CD4-positive, CD25-positive, alpha-beta regulatory T cell (primary cell): ENCODE results near the gene THEMIS. TPM values are rescaled to one million over a fixed set of nuclear protein-coding genes. Genes with fewer than 3 reads are reported as not detected.
"Not testable (repeated sequence)": the region's sequence is repeated elsewhere in the genome, so short reads cannot be mapped to it uniquely, and the experiment has no call there.

Experiments used
- ATAC-seq, 2 donors: fragments of 150-1000 bp; cut with Tn5 transposase; one replicate each; pipeline ENCODE4 v1.10.0; 2021; ENCODE audit warnings: low read depth in 2 of 2, moderate number of reproducible peaks in 2 of 2, moderate library complexity in 1 of 2
- DNase-seq, 3 donors: peaks; one replicate each; pipeline versions ENCODE4 v3.0.0 to v3.0.0-alpha.2; 2012 to 2022; ENCODE audit warnings: mixed read lengths in 1 of 3
- H3K27ac ChIP-seq: one replicate; pipeline ENCODE4 v1.7.0; 2013; ENCODE audit warnings: mild to moderate bottlenecking, low read length; ENCODE audit not compliant: insufficient read depth, poor library complexity, severe bottlenecking
- H3K27me3 ChIP-seq: one replicate; pipeline ENCODE4 v1.7.0; 2013; ENCODE audit warnings: low read length; ENCODE audit not compliant: control insufficient read depth, insufficient read depth
- H3K36me3 ChIP-seq: one replicate; pipeline ENCODE4 v1.7.0; 2013; ENCODE audit warnings: mild to moderate bottlenecking, low read length, moderate library complexity; ENCODE audit not compliant: control insufficient read depth, insufficient read depth
- H3K4me1 ChIP-seq: 2 replicates; pipeline ENCODE4 v1.7.0; 2013; ENCODE audit warnings: mild to moderate bottlenecking, low read length; ENCODE audit not compliant: insufficient read depth, control insufficient read depth, poor library complexity, severe bottlenecking
- H3K4me3 ChIP-seq: one replicate; pipeline ENCODE4 v1.7.0; 2013; ENCODE audit warnings: low read depth, mild to moderate bottlenecking, low read length, moderate library complexity
- H3K9me3 ChIP-seq, 2 experiments: 1 replicate in 1 of 2; 2 replicates in 1 of 2; pipeline ENCODE4 v1.7.0; 2013; ENCODE audit warnings: low read length in 2 of 2, mild to moderate bottlenecking in 1 of 2, moderate library complexity in 1 of 2; ENCODE audit not compliant: control insufficient read depth in 2 of 2
- H3K27ac Mint-ChIP-seq, 3 donors: one replicate each; pipeline ENCODE4 v1.8.0; 2020 to 2022; ENCODE audit warnings: mild to moderate bottlenecking in 3 of 3, mixed read lengths in 3 of 3, moderate library complexity in 2 of 3
- H3K27me3 Mint-ChIP-seq: one replicate; pipeline ENCODE4 v1.8.0; 2022; ENCODE audit warnings: mild to moderate bottlenecking, mixed read lengths
- H3K36me3 Mint-ChIP-seq: one replicate; pipeline ENCODE4 v1.8.0; 2020; ENCODE audit warnings: mixed read lengths
- H3K4me1 Mint-ChIP-seq, 4 donors: one replicate each; pipeline ENCODE4 v1.8.0; 2020 to 2022; ENCODE audit warnings: mixed read lengths in 4 of 4, mild to moderate bottlenecking in 1 of 4
- H3K4me3 Mint-ChIP-seq, 4 donors: one replicate each; pipeline ENCODE4 v1.8.0; 2020 to 2022; ENCODE audit warnings: mild to moderate bottlenecking in 4 of 4, mixed read lengths in 4 of 4, moderate library complexity in 3 of 4
- H3K9me3 Mint-ChIP-seq, 7 donors: one replicate each; pipeline ENCODE4 v1.8.0; 2020 to 2022; ENCODE audit warnings: mixed read lengths in 7 of 7, mild to moderate bottlenecking in 3 of 7, moderate library complexity in 2 of 7
- polyA plus RNA-seq, 4 donors: library from polyadenylated mRNA; unstranded; fragments of 300-500 nt; fragmentation: Illumina TruSeq; gene quantifications; one replicate each; pipeline ENCODE4 v1.2.3, GENCODE V29; 2021
- total RNA-seq: library from RNA; stranded (reverse); gene quantifications from one replicate; pipeline ENCODE4 v1.2.3, GENCODE V29; 2022

THEMIS gene
- total and polyA plus RNA-seq, 5 donors from 2014 or later, result 6.5 to 22.8 (median 13.5) TPM

- not testable (repeated sequence) for H3K27ac ChIP-seq, H3K27ac Mint-ChIP-seq
Observed at GRCh38 chr6:127781636-127782272, 119.1 kb downstream of the THEMIS start.

GRCh38 chr6:127776320-127776719 lies 124.5 kb downstream of the THEMIS start:
- Mint-ChIP-seq H3K4me1 (peaks cover 0 to 5% (median 0%) of the 10 kb centered on the region in 4 donors), H3K27ac (no peak overlapping the region), H3K4me3 (no peak overlapping the region), H3K27me3 (peaks cover 4% of the 10 kb centered on the region), H3K36me3 (no peaks in the 10 kb centered on the region), H3K9me3 (no peaks in the 10 kb centered on the region)
- no peak overlapping the region for H3K4me3 ChIP-seq
- no peaks in the 10 kb centered on the region for H3K4me1 ChIP-seq
- no peaks in the 10 kb centered on the region for H3K36me3 ChIP-seq
- no peak overlapping the region for H3K27ac ChIP-seq
- no peaks in the 10 kb centered on the region for H3K9me3 ChIP-seq
- no peak for ATAC-seq
- no peaks in the 10 kb centered on the region for H3K27me3 ChIP-seq
- no peak for DNase-seq

More at GRCh38 chr6:127781636-127782272, 119.1 kb downstream of the THEMIS start:
- not testable (repeated sequence) for H3K4me3 ChIP-seq, H3K4me3 Mint-ChIP-seq, DNase-seq, H3K4me1 ChIP-seq, H3K4me1 Mint-ChIP-seq, H3K27me3 Mint-ChIP-seq, ATAC-seq, H3K9me3 ChIP-seq, H3K27me3 ChIP-seq, H3K36me3 ChIP-seq, H3K9me3 Mint-ChIP-seq, H3K36me3 Mint-ChIP-seq

- no peaks in the 10 kb centered on the region for H3K27me3 ChIP-seq
- H3K36me3 Mint-ChIP-seq, result no peaks in the 10 kb centered on the region
- H3K9me3 ChIP-seq, result no peaks in the 10 kb centered on the region
- peaks cover 0 to 5% (median 0%) of the 10 kb centered on the region in 4 donors for H3K4me1 Mint-ChIP-seq
- ATAC-seq (no peak), DNase-seq (no peak)
- H3K4me3 Mint-ChIP-seq, result no peak overlapping the region
- no peak overlapping the region for H3K4me3 ChIP-seq
- H3K27ac Mint-ChIP-seq, result no peak overlapping the region
- H3K4me1 ChIP-seq, result no peaks in the 10 kb centered on the region
- no peak overlapping the region for H3K27ac ChIP-seq
- H3K27me3 Mint-ChIP-seq, result peaks cover 4% of the 10 kb centered on the region
- H3K9me3 Mint-ChIP-seq, result peaks cover 0 to 1% (median 0%) of the 10 kb centered on the region in 7 donors
- H3K36me3 ChIP-seq, result no peaks in the 10 kb centered on the region
Observed at GRCh38 chr6:127775371-127775770, 125.5 kb downstream of the THEMIS start.

GRCh38 chr6:127768745-127769144 lies 132.1 kb downstream of the THEMIS start:
- ATAC-seq, result no peak
- Mint-ChIP-seq H3K27me3 (no peaks in the 10 kb centered on the region), H3K27ac (no peak overlapping the region), H3K9me3 (peaks cover 0 to 1% (median 0%) of the 10 kb centered on the region in 7 donors), H3K4me3 (no peak overlapping the region), H3K4me1 (peaks cover 0 to 2% (median 0%) of the 10 kb centered on the region in 4 donors), H3K36me3 (no peaks in the 10 kb centered on the region)
- Histone ChIP-seq H3K36me3 (no peaks in the 10 kb centered on the region), H3K27me3 (no peaks in the 10 kb centered on the region), H3K9me3 (no peaks in the 10 kb centered on the region), H3K4me3 (no peak overlapping the region), H3K27ac (no peak overlapping the region), H3K4me1 (no peaks in the 10 kb centered on the region)
- DNase-seq, result no peak

DNA sequence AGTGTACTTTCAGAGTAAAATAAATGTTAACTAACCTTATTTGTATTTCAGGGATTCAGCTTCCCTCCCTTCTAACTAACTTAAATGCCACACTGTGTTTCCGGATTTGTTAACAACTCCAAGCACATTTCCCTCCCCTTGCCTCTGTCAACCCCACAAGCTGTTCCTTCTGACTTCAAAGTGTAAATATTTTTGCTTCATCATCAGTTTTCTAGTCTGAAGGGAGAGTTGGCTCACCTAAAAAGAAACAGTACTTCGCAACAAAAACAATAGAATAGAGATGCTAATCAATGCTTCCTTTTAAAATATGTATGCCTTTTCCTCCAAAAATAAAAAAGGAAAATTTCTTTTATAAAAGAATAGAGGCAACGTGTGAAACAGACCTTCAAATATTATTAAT lies 132.6 kb downstream of the THEMIS start:
- no peaks in the 10 kb centered on the region for H3K27me3 Mint-ChIP-seq
- Histone ChIP-seq H3K4me1 (no peaks in the 10 kb centered on the region), H3K27me3 (no peaks in the 10 kb centered on the region), H3K27ac (no peak overlapping the region), H3K4me3 (no peak overlapping the region), H3K36me3 (no peaks in the 10 kb centered on the region), H3K9me3 (no peaks in the 10 kb centered on the region)
- no peak for DNase-seq
- H3K4me3 Mint-ChIP-seq, result no peak overlapping the region
- H3K36me3 Mint-ChIP-seq, result no peaks in the 10 kb centered on the region
- peaks cover 0 to 1% (median 0%) of the 10 kb centered on the region in 7 donors for H3K9me3 Mint-ChIP-seq
- peaks cover 0 to 2% (median 0%) of the 10 kb centered on the region in 4 donors for H3K4me1 Mint-ChIP-seq
- no peak overlapping the region for H3K27ac Mint-ChIP-seq
- no peak for ATAC-seq

- no peak for ATAC-seq
- no peaks in the 10 kb centered on the region for H3K4me1 ChIP-seq
Observed at GRCh38 chr6:127765949-127766348, 134.9 kb downstream of the THEMIS start.

DNA sequence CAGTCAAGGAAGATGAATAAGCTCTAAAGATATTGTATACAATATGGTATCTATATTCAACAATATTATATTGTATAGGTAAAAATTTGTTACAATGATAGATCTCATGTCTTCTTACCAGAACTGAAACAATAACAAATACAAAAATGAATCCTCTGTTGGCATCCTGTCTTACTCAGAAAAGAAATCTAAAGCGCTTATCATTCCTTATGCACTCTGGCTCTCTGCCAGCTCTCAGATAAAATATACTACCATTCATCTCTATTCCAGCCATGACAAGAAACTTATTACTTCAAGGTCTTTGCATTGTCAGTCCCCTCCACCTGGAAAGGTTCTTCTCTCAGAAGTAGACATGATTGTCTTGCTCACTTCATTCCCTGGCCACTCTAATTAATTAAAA lies 138.6 kb downstream of the THEMIS start:
- Histone ChIP-seq H3K9me3 (no peaks in the 10 kb centered on the region), H3K4me1 (no peaks in the 10 kb centered on the region), H3K4me3 (no peak overlapping the region), H3K27me3 (no peaks in the 10 kb centered on the region), H3K36me3 (no peaks in the 10 kb centered on the region), H3K27ac (no peak overlapping the region)
- H3K4me1 Mint-ChIP-seq, result peaks cover 0 to 4% (median under 1%) of the 10 kb centered on the region in 4 donors
- H3K27me3 Mint-ChIP-seq, result no peaks in the 10 kb centered on the region
- H3K4me3 Mint-ChIP-seq, result no peak overlapping the region
- ATAC-seq (no peak), DNase-seq (no peak)
- no peaks in the 10 kb centered on the region for H3K36me3 Mint-ChIP-seq
- H3K9me3 Mint-ChIP-seq, result no peaks in the 10 kb centered on the region
- H3K27ac Mint-ChIP-seq, result no peak overlapping the region

More at GRCh38 chr6:127765949-127766348, 134.9 kb downstream of the THEMIS start:
- no peak overlapping the region for H3K4me3 Mint-ChIP-seq
- peaks cover 0 to 6% (median under 1%) of the 10 kb centered on the region in 4 donors for H3K4me1 Mint-ChIP-seq
- Histone ChIP-seq H3K4me3 (no peak overlapping the region), H3K27ac (no peak overlapping the region), H3K36me3 (no peaks in the 10 kb centered on the region), H3K27me3 (no peaks in the 10 kb centered on the region), H3K9me3 (no peaks in the 10 kb centered on the region)
- no peaks in the 10 kb centered on the region for H3K27me3 Mint-ChIP-seq
- H3K9me3 Mint-ChIP-seq, result peaks cover 0 to 1% (median 0%) of the 10 kb centered on the region in 7 donors
- DNase-seq, result no peak
- no peak overlapping the region for H3K27ac Mint-ChIP-seq
- no peaks in the 10 kb centered on the region for H3K36me3 Mint-ChIP-seq

DNA sequence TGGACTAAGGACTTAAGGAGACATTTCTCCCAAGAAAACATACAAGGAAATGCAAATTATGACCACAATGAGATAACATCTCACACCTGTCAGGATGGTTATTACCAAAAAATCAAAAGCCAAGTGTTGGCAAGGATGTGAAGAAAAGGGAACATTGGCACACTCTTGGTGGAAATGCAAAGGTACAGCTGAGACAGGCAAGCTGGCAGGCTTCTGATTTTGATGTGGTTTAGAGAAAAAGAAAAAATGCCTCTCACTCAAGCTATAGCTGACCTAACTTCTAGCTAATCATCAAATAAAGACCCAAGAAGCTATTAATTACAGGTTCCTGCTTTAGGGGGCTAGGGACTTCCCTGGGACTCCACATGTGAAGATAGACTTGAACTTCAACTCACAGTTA lies 139.8 kb downstream of the THEMIS start:
- DNase-seq, result no peak
- H3K27ac Mint-ChIP-seq, result peak overlapping the region in 1 of 3 donors; percentile 13

More for the DNA sequence above, 139.8 kb downstream of the THEMIS start:
- H3K27me3 Mint-ChIP-seq, result no peaks in the 10 kb centered on the region
- no peak overlapping the region for H3K4me3 Mint-ChIP-seq
- no peak overlapping the region for H3K4me3 ChIP-seq
- no peak overlapping the region for H3K27ac ChIP-seq
- H3K36me3 Mint-ChIP-seq, result no peaks in the 10 kb centered on the region
- no peaks in the 10 kb centered on the region for H3K36me3 ChIP-seq
- peaks cover 0 to 4% (median under 1%) of the 10 kb centered on the region in 4 donors for H3K4me1 Mint-ChIP-seq
- H3K27me3 ChIP-seq, result no peaks in the 10 kb centered on the region
- no peaks in the 10 kb centered on the region for H3K9me3 Mint-ChIP-seq
- ATAC-seq, result no peak
- H3K9me3 ChIP-seq, result no peaks in the 10 kb centered on the region
- no peaks in the 10 kb centered on the region for H3K4me1 ChIP-seq
